HG03442 (cell line): ENCODE results near the gene SNED1.

Source experiments
- ATAC-seq: cut with Tn5 transposase; IDR thresholded peaks from one replicate; pipeline ENCODE4 v1.9.1; 2021; ENCODE audit warnings: mild to moderate bottlenecking, moderate library complexity; ENCODE audit not compliant: unreplicated experiment

SNED1 gene

DNA sequence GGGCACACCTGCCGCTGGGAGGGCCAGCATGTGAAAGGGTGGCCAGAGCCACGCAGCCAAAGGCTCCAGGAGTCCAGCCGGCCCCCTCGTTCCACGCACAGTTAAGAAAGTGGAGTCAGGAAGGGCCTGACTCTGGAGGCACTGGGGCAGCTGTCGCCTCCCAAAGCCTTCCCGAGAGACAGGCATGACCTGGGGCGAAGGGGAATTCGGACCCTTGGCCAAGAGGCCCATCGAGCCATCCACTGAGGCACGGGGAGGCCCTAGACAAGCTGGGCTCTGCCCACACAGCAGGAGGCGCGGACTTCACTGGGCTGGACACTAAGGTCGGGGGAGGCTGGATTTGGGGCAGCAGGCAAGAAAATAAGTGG lies 38.5 kb upstream of the SNED1 start:
- no peak for ATAC-seq

DNA sequence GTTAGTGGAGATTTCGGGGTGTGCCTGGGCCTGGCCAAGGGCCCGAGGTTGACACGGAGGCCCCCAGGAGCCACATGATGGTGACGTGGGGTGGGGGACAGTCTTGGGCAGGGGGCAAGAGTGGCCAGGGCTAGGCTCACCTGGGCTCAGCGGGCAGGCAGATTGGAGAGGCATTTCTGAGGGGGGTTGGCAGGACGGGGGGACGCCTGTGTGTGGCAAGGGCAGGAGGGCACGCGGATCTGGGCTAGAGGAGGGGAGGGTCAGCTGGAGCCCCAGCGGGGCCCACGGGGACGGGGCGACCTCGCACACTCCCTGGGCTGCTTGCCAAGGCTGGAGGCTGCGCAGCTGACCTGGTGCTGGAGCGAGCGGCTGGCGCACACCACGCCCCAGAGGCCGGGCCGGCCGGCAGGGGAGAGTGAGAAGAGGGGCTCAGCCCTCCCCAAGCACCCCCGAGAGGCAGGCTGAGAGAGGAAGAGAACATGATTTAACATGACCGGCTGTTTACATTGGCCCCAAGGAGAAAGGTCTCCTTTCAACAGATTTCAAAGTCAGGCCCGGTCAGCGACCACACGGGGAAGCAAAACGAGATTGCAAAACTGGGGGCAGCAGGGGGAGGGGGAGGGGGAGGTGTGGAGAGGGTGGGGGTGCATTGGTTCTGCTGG lies 38.0 kb upstream of the SNED1 start:
- ATAC-seq: no peak

DNA sequence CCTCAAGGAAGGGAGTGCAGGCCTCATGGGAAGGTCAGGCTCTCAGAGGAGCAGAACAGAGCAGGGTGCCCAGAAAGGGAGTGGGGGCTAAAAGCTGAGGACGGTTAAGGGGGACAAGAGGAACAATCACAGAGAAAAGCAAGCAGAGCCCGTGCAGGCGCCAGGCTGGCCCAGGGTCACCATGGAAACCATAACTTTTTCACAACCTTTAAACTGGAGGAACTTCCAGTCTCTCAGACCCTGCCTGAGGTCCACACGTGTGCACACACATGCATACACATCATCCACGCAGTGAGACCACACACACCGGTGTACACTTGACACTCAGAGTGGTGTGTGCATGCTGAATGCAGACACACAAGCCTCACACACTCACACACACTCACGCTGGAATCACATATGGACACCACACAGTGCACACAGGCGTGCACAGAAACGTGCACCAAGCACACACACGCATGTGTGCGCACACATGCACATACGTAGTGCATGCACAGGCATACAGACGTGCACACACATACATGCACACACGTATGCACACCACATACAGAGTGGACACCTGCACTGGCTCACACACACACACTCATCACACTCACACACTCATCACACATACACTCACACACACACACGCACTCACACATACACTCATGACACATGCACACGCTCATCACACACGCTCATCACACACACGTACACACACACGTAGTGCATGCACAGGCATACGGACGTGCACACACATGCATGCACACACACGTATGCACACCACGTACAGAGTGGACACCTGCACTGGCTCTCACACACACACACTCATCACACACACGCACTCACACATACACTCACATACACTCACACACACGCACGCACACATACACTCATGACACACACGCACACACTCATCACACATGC lies 37.2 kb upstream of the SNED1 start:
- ATAC-seq: no peak

DNA sequence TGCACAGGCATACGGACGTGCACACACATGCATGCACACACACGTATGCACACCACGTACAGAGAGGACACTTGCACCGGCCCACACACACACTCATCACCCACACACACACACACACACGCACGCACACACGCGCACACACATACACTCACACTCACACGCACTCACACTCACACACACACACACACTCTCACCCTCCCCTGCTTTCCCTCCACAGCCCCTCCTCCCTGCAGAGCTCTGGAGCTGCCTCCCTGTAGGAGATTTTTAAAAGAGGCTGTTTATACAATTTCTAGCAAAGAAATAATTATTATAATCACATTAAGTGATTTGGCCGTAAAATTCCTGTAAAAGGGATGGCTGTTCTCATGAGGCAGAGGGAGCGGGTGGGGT lies 36.5 kb upstream of the SNED1 start:
- no peak for ATAC-seq

DNA sequence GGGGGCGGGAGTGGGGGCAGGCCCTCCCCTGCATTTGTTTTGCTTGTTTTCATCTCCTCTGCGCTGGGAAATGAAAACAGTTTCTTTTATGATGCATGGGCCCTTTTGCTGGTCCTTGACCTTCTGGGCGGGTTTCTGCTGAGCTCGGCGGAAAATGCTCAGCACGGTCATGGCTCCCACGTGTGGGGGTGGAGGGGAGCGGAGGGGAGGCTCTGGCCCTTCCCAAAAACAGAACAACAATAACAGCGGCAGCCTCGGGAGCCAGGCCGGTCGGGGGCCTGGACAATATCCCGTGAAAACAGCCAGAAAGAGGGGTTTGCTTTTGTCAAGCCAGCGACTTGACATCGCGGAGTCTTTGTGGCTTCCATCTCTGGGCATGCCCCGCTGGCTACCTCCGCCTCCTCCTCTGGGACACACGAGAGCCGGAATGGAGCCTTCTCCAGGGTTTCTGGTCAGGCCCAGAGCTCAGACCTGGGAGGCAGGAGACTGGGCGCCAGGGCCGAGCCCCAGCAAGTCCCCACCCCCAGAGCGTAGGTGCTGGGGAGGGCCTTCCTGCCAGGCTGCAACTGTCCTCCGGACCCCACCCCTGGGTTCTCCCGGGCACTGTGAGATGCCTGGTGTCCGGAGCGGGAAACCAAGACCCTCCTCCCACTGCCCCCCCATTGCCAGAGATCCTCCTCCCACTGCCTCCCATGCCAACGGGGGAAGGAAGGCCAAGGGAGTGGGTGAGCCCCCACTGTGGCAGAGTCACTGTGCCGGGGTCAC lies 35.9 kb upstream of the SNED1 start:
- no peak for ATAC-seq

DNA sequence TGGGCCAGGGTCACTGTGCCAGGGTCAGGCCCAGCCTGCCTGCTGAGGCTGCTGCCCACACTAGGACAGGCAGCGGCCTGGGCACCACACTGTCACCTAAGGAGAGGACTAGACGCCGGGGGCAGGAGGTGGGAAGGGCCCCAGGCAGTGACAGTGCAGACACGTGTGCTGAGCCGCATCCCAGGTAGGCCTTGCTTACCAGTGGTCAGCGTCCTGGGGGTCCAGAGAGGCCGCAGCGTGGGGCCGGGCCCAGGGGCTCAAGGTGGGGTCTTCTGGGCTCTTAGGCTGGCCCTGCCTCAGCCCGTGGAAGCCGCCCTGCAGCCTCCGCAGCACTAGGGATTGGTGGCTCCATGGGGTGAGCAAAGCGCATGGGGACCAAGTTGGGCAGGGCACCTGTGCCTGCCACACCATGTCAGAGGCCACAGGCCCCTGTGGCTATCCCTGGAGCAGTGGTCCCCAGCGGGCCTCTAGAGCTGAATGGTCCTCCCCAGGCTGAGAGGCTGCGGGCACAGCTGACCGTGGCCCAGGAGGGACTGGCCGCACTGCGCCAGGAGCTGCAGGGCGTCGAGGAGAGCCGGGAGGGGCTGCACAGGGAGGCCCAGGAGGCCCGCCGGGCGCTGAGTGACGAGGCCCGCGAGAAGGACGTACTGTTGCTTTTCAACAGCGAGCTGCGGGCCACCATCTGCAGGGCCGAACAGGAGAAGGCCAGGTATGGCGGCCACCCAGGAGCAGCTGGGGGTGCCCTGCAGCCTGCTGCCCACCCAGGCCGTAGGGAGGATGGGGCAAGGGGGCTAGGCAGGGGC lies 35.2 kb upstream of the SNED1 start:
- no peak for ATAC-seq

DNA sequence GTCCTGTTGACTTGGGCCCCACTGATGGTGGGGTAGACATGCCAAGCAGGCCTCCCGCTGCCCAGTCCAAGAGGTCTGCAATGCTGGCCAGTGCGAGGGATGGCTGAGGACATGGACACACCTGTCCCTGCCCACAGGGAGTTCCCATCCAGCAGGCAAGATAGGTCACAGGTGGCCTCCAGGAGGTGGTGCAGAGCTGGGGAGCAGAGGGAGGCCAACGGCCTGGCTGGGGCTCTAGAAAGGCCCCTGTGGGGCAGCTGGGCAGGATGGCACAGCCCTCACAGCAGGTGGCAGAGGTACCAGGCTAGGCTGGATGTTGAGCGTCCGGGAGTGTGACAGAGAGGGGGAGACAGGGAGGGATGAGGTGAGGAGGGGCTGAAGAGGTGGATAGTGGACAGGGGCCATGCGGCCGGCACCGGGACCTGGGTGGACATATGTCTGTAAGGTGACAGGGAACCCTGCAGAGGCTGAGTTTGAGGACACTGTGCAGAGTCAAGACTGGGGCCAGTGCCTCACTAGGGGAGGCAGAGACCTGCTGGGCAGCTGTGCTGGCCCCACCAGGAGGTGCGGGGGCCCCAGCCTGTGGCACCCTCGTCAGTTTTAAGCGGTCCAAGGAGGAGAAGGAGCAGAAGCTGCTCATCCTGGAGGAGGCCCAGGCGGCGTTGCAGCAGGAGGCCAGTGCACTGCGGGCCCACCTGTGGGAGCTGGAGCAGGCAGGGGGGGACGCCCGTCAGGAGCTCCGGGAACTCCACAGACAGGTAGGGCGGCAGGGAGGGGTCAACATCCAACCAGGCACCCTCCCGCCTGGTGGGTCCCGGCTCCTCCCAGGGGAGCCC lies 34.3 kb upstream of the SNED1 start:
- ATAC-seq: no peak

DNA sequence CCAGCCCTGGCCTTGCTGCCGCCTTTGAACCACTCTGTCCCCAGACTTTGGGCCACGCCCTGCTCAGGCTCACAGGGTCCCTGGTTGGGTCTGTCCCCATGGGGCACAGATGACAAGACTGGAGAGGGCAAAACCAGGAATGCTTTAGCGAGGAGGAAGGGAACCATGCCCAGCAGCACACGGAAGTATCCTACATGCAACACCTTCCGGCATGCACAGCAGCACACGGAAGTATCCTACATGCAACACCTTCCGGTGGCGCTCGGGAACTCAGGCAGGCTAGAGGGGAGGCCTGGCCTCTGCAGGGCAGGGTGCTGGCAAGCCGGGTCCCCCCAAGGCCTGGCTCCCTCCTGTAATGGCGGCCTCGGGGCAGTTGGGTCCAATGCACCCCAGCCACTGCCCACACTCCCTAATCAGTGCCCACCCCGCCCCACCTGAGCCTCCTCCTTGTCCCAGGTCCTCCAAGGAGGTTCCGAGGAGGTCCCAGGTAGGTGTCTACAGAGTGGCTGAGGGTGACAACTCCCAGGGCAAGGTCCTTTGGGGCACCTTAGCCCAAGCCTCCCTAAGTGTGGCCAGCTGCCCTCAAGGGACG lies 33.6 kb upstream of the SNED1 start:
- no peak for ATAC-seq

DNA sequence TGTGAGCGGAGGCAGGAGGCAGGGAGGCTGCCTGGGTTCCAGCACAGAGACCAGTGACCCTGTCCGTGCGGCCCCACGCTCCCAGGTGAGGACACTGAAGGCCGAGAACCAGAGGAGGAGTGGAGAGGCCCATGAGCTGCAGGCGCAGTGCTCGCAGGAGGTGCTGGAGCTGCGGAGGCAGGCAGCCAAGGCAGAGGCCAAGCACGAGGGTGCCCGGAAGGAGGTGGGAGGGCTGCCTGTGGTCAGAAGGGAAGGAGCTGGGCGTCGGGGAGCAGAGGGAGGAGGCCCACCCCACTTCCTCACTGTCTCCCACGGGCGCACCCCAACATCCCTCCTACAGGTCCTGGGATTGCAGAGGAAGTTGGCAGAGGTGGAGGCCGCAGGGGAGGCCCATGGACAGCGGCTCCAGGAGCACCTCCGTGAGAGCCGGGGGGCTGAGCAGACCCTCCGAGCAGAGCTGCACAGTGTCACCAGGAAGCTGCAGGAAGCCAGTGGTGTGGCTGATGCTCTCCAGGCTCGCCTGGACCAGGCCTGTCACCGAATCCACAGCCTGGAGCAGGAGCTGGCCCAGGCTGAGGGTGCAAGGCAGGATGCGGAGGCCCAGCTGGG lies 33.0 kb upstream of the SNED1 start:
- no peak for ATAC-seq

DNA sequence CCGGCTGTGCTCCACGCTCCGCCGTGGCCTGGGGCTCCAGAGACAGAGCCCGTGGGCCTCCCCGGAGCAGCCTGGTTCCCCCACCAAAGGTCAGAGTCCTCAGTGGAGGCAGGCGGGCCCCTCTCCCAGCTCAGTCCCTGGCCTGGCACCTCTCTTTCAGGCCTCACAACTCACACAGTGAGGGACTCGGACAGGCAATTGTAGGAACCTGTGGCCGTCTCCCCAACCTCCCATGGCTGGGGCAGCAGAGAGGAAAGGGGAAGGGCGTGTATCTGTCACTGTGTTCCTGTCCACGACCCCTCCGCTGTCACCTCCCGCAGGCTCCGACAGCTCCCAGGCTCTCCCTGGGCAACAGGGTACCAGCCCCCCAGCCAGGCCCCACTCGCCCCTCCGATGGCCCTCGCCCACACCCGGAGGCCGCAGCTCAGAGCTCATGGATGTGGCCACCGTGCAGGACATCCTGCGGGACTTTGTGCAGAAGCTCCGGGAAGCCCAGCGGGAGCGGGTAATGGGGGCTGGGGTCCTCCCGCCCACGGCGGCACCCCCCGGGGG lies 32.4 kb upstream of the SNED1 start:
- no peak for ATAC-seq

DNA sequence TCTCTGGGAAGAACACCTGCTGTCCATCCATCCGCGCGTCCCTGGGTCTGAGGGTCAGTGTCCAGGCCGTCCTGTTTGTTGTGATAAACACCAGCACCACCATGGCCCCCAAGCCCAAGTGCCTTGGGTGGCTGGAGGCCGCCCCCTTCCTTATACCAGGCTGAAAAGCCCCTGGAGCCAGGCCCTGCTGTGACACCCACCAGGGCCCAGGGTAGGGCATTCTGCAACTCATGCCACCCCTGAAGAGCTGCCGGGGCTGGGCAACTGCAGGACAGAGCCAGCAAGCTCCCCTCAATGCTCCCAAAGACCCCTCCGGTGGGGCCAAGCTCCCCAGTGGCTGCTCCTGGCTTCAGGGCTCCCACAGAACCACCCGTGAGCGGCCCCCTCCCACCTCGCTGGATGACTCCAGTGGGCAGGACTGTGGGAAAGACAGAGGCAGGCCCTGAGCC lies 31.9 kb upstream of the SNED1 start:
- ATAC-seq: no peak

DNA sequence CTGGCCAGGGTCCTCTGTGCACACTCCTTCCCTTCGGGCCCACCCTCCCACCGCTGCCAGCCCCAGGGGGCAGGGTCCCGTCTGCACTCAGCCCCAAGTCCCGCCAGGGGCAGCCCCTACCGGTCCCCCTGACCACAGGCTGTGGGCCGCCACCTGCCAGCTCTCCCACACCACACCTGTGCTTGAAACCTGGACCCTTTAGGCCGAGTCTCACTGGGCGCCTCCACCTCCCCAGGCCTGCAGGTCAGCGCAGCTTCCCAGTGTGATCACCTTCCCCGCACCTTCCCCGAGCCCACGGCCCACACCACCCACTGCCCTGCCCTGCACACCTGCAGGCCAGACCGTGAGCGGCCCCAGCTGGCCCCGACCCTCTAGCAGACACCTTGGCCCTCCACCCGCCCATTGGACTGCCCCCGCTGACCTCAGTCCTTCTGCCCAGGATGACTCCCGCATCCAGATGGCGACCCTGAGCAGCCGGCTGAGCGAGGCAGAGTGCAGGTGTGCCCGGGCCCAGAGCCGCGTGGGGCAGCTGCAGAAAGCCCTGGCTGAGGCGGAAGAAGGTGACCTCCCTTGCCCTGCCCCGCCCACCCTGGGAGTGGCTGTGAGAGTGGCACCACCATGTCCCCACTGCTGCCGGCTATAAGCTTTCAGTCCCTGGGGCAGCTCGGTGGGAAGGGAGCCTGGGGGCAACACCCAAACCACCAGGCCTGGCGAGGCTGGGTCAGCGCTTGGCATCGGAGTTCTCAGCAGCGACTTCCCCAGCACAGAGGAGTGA lies 31.3 kb upstream of the SNED1 start:
- no peak for ATAC-seq

DNA sequence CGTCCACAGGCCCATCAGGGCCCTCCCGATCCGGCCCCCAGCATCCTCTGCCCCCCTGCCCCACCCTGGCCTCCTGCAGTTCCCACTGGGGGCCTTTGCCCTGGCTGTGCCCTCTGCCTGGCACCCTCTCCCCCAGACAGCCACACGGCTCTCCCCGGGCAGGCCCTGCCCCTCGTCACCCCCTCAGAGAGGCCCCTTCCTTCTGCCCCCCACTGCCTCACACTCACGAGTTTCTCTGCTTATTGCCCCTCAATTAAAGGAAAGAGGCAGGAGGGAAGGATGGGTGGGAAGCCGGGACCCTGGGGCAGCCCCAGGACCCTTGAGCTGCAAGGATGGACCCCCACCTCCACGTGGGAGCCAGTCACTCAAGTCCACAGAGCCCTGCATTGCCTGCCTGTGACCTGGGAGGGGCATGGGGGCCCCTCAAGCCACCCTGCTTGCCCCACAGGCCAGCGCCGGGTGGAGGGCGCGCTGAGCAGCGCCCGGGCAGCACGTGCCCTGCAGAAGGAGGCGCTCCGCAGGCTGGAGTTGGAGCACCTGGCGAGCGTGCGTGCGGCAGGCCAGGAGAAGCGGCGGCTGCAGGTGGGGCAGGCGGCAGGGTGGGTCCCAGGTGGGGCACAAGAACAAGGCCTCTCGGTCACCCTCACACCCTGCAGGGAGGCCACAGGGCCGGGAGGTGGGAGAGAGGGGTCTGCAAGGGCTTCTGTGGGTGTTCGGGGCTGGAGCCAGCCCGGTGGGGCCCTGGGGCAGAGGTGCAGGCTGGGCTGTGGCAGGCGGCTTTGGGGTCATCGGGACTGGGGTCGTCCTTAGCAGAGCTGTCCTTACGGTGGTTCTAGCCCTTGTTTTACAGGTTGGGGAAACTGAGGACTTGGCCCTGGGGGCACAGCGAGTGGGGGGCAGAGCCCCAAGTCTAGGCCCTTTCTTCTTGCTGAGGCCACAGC lies 30.5 kb upstream of the SNED1 start:
- no peak for ATAC-seq

DNA sequence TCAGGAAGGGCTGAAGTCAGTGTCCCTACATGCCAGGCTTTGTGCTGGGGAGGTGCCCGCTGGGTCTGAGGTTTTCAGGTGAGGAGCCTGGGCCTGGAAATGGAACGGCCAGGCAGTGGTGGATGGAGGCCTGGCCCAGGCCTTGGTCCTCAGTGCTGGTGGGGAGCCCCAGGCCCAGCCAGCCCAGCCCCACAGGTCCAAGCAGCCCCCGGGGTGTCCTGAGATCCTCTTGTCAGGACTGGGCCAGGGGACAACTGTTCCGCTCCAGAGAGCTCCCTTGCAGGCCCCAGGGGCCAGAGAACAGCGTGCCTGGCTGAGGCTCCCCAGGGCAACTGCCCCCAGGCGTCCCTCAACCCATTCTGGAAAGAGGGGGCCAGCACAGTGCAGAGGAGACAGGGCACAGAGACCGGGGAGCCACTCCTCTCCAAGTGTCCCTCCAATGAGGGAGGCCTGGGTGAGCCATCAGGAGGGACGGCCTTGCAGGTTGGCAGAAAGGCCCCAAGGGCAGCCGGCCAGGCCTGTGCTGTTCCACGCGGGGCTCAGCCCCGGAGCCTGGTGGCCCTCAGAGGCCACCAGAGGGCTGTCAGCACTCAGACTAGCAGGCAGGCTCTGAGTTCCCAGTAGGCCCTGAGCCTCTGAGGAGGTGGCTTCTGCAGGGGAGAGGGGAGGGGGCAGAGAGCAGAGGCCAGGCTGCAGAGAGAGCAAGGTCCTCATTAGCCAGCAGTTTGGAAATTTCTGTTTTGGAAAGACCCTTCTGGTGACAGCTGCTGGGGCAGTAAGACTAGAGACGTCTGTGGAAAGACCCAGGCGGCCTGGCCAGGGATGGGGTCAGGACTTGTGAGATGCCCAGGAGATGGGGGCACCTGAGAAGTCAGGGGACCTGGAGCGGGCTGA lies 29.4 kb upstream of the SNED1 start:
- no peak for ATAC-seq

DNA sequence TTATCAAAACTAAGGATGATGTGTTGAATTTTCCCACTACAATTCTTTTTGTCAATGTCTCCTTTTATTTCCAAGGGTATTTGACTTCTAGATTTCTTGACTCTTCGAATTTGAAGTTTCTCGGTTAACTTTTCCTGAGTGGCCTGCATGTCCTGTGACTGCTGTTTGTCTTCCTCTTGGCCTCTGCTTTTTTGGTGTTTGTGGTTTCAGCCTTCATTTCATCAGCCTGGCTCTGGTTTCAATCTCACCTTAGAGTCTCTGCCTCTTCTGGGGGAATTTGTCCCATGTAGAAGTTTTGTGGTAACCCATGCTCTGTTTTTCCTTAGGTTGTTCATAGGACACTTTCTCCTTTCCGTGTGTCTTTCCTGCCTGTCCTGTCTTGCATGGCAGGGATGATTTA lies 28.3 kb upstream of the SNED1 start:
- ATAC-seq: no peak

DNA sequence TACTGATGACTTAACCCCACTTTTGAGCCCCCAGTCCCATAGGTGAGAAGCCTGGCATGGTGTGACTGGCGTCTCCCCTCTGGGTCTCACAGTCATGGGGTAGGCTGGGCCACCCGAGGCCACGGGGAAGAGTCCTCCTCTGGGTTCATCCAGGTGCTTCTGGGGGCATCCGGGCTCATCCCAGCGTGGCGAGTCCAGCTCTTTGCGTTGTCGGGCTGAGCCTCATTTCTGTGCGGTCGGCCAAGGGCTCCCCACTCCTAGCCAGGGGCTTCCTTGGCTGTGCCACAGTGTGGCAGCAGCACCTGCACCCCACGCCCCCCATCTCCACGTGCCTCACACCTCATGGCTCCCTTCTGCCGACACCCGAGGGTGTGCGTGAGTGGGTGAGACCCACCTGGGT lies 27.6 kb upstream of the SNED1 start:
- no peak for ATAC-seq
